ENCODE results near the gene SRCIN1. TPM values are rescaled to one million over a fixed set of nuclear protein-coding genes. Genes with fewer than 3 reads are reported as not detected.

The SRCIN1 gene
- total RNA-seq, 1 experiment from 2014 or later, result 2.6 TPM

- Histone ChIP-seq H2AFZ (ENCODE audit: low read length) (no peak overlapping the region), H3K9ac (ENCODE audit: low read length) (no peak overlapping the region), H3K4me2 (ENCODE audit: low read length) (no peak overlapping the region), H3K27ac (ENCODE audit: low read length) (no peak overlapping the region), H3F3A (ENCODE audit: low read length, unreplicated experiment) (no peaks in the 10 kb centered on the region), H3K4me3 (ENCODE audit: low read length) (no peak overlapping the region), H3K9me2 (replicated peaks; ENCODE audit: low read length) (no peaks in the 10 kb centered on the region), H3K4me1 (ENCODE audit: insufficient read depth, low read length) (peaks cover 4% of the 10 kb centered on the region; the same call in 1 of the 2 replicates), H3K79me2 (ENCODE audit: low read length) (no peaks in the 10 kb centered on the region), H3K9me3 (ENCODE audit: low read length) (no peaks in the 10 kb centered on the region), H3K36me3 (ENCODE audit: low read depth, low read length) (no peaks in the 10 kb centered on the region), H4K20me1 (ENCODE audit: low read length) (no peaks in the 10 kb centered on the region), H3K27me3 (ENCODE audit: low read length) (no peaks in the 10 kb centered on the region)
- no TSS peak for BruUV-seq (replicated peaks)
- ChIA-PET POLR2A (ENCODE audit: unreplicated experiment) (no interaction called here), CTCF (interaction anchor here (0.5 kb wide), 1 partner anchor 49 kb away, joined by 3 read pairs; no protein-coding TSS in a partner anchor)
- intact Hi-C loops (cut with micrococcal nuclease), result no loop called here
- ATAC-seq, result no peak
- 0 out of 2 replicates have a peak, but pooled peaks have one; percentile 15 for TF ChIP-seq CTCF (conservative IDR thresholded peaks at IDR 0.05; ENCODE audit: low read depth, low read length)
- no peak for TF ChIP-seq EZH2 (IDR thresholded peaks at IDR 0.05; ENCODE audit: low read length, unreplicated experiment)
- peak; percentile 25 for DNase-seq
Observed at GRCh38 chr17:38508954-38509771, 96.6 kb downstream of the SRCIN1 start.

GRCh38 chr17:38508570-38508950, 97.2 kb downstream of the SRCIN1 start:
- BruUV-seq (replicated peaks), result no TSS peak
- ChIA-PET CTCF (no interaction called here), POLR2A (ENCODE audit: unreplicated experiment) (no interaction called here)
- Histone ChIP-seq H3F3A (ENCODE audit: low read length, unreplicated experiment) (no peaks in the 10 kb centered on the region), H3K9me3 (ENCODE audit: low read length) (no peaks in the 10 kb centered on the region), H3K9ac (ENCODE audit: low read length) (no peak overlapping the region), H3K4me3 (ENCODE audit: low read length) (no peak overlapping the region), H3K79me2 (ENCODE audit: low read length) (no peaks in the 10 kb centered on the region), H3K36me3 (ENCODE audit: low read depth, low read length) (no peaks in the 10 kb centered on the region), H3K4me2 (ENCODE audit: low read length) (no peak overlapping the region), H3K27me3 (ENCODE audit: low read length) (no peaks in the 10 kb centered on the region), H3K9me2 (replicated peaks; ENCODE audit: low read length) (no peaks in the 10 kb centered on the region), H3K4me1 (ENCODE audit: insufficient read depth, low read length) (peaks cover 4% of the 10 kb centered on the region; the same call in 1 of the 2 replicates), H4K20me1 (ENCODE audit: low read length) (no peaks in the 10 kb centered on the region), H3K27ac (ENCODE audit: low read length) (no peak overlapping the region), H2AFZ (ENCODE audit: low read length) (no peak overlapping the region)
- intact Hi-C loops (cut with micrococcal nuclease), result no loop called here
- DNase-seq, result no peak
- ATAC-seq, result no peak
- TF ChIP-seq EZH2 (IDR thresholded peaks at IDR 0.05; ENCODE audit: low read length, unreplicated experiment) (no peak), CTCF (conservative IDR thresholded peaks at IDR 0.05; ENCODE audit: low read depth, low read length) (no peak), EZH2phosphoT487 (IDR thresholded peaks at IDR 0.05; ENCODE audit: borderline replicate concordance, low read length) (no peak)

- no peak overlapping the region for H2AFZ ChIP-seq (ENCODE audit: low read length)
- intact Hi-C loops (cut with micrococcal nuclease), result no loop called here
- H3K27me3 ChIP-seq (ENCODE audit: low read length), result no peaks in the 10 kb centered on the region
- no TSS peak for BruUV-seq (replicated peaks)
- DNase-seq (no peak), ATAC-seq (no peak)
- no peak overlapping the region for H3K9ac ChIP-seq (ENCODE audit: low read length)
- H3K36me3 ChIP-seq (ENCODE audit: low read depth, low read length), result no peaks in the 10 kb centered on the region
- H3K9me2 ChIP-seq (replicated peaks; ENCODE audit: low read length), result no peaks in the 10 kb centered on the region
- H3K4me1 ChIP-seq (ENCODE audit: insufficient read depth, low read length), result peaks cover 4% of the 10 kb centered on the region; the same call in 1 of the 2 replicates
- TF ChIP-seq EZH2phosphoT487 (IDR thresholded peaks at IDR 0.05; ENCODE audit: borderline replicate concordance, low read length), result no peak
- no peak for TF ChIP-seq CTCF (conservative IDR thresholded peaks at IDR 0.05; ENCODE audit: low read depth, low read length)
- TF ChIP-seq EZH2 (IDR thresholded peaks at IDR 0.05; ENCODE audit: low read length, unreplicated experiment), result no peak
- no peaks in the 10 kb centered on the region for H3K79me2 ChIP-seq (ENCODE audit: low read length)
- no peak overlapping the region for H3K27ac ChIP-seq (ENCODE audit: low read length)
- ChIA-PET CTCF (no interaction called here), POLR2A (ENCODE audit: unreplicated experiment) (no interaction called here)
- H3F3A ChIP-seq (ENCODE audit: low read length, unreplicated experiment), result no peaks in the 10 kb centered on the region
- H3K9me3 ChIP-seq (ENCODE audit: low read length), result no peaks in the 10 kb centered on the region
- H3K4me2 ChIP-seq (ENCODE audit: low read length), result no peak overlapping the region
- no peak overlapping the region for H3K4me3 ChIP-seq (ENCODE audit: low read length)
- no peaks in the 10 kb centered on the region for H4K20me1 ChIP-seq (ENCODE audit: low read length)
Observed at GRCh38 chr17:38507921-38508569, 97.7 kb downstream of the SRCIN1 start.

Data from PC-3 (cell line).